Type B pancreatic cell (in vitro differentiated cells): ENCODE results near the gene TMEM44. TPM values are rescaled to one million over a fixed set of nuclear protein-coding genes. Genes with fewer than 3 reads are reported as not detected.

Source experiments
- DNase-seq: peaks from one replicate; pipeline ENCODE4 v3.0.0; 2021; ENCODE audit warnings: mixed read lengths; ENCODE audit not compliant: unreplicated experiment; ENCODE audit errors: extremely low spot score
- H3K27ac Mint-ChIP-seq: 2 replicates; pipeline ENCODE4 v1.8.0; 2021; ENCODE audit warnings: mild to moderate bottlenecking, mixed read lengths
- H3K27me3 Mint-ChIP-seq: 2 replicates; pipeline ENCODE4 v1.8.0; 2021; ENCODE audit warnings: mixed read lengths
- H3K36me3 Mint-ChIP-seq: 2 replicates; pipeline ENCODE4 v1.8.0; 2021; ENCODE audit warnings: mixed read lengths
- H3K4me1 Mint-ChIP-seq: one replicate; pipeline ENCODE4 v1.8.0; 2021; ENCODE audit warnings: mixed read lengths; ENCODE audit not compliant: unreplicated experiment
- H3K4me3 Mint-ChIP-seq: 2 replicates; pipeline ENCODE4 v1.8.0; 2021; ENCODE audit warnings: mild to moderate bottlenecking, mixed read lengths
- H3K9me3 Mint-ChIP-seq: 2 replicates; pipeline ENCODE4 v1.8.0; 2021; ENCODE audit warnings: mixed read lengths
- CTCF ChIP-seq: fragments of 200-600 bp; sonication (generic); conservative IDR thresholded peaks from 2 replicates; pipeline ENCODE4 v1.5.0; 2021; ENCODE audit warnings: antibody characterized with exemption, mild to moderate bottlenecking
- total RNA-seq: library from RNA; stranded (reverse); gene quantifications from 2 replicates; pipeline ENCODE4 v1.2.1, GENCODE V29; 2021; ENCODE audit warnings: low replicate concordance

TMEM44 gene
- total RNA-seq, 1 donor from 2014 or later: 22.8 TPM

GRCh38 chr3:194570898-194571297 is 62.3 kb downstream of the TMEM44 start:
- Mint-ChIP-seq H3K9me3 (no peaks in the 10 kb centered on the region), H3K4me1 (peaks cover 39% of the 10 kb centered on the region), H3K4me3 (no peak overlapping the region), H3K27ac (no peak overlapping the region), H3K36me3 (no peaks in the 10 kb centered on the region), H3K27me3 (peaks cover 18% of the 10 kb centered on the region)
- DNase-seq: no peak
- TF ChIP-seq CTCF: no peak

- H3K4me1 Mint-ChIP-seq: peaks cover 37% of the 10 kb centered on the region
- H3K4me3 Mint-ChIP-seq: no peak overlapping the region
These were observed 63.0 kb downstream of the TMEM44 start for GRCh38 chr3:194570235-194570634.

GRCh38 chr3:194569252-194569651 is 64.0 kb downstream of the TMEM44 start:
- Mint-ChIP-seq H3K4me1 (peaks cover 29% of the 10 kb centered on the region), H3K36me3 (no peaks in the 10 kb centered on the region), H3K27ac (no peak overlapping the region), H3K4me3 (no peak overlapping the region), H3K27me3 (peaks cover 18% of the 10 kb centered on the region), H3K9me3 (no peaks in the 10 kb centered on the region)
- no peak for TF ChIP-seq CTCF
- DNase-seq: no peak

More at GRCh38 chr3:194570235-194570634, 63.0 kb downstream of the TMEM44 start:
- Mint-ChIP-seq H3K27ac (no peak overlapping the region), H3K36me3 (no peaks in the 10 kb centered on the region), H3K9me3 (no peaks in the 10 kb centered on the region), H3K27me3 (peaks cover 18% of the 10 kb centered on the region)
- no peak for DNase-seq
- no peak for TF ChIP-seq CTCF

- Mint-ChIP-seq H3K36me3 (no peaks in the 10 kb centered on the region), H3K4me1 (peaks cover 6% of the 10 kb centered on the region), H3K4me3 (no peak overlapping the region), H3K27me3 (peaks cover under 1% of the 10 kb centered on the region), H3K9me3 (no peaks in the 10 kb centered on the region), H3K27ac (no peak overlapping the region)
- TF ChIP-seq CTCF: no peak
- DNase-seq: no peak
These were observed 67.5 kb downstream of the TMEM44 start for GRCh38 chr3:194565597-194566190.

- no peaks in the 10 kb centered on the region for H3K4me1 Mint-ChIP-seq
- no peak for TF ChIP-seq CTCF
- no peak overlapping the region for H3K27ac Mint-ChIP-seq
- no peaks in the 10 kb centered on the region for H3K36me3 Mint-ChIP-seq
- no peak overlapping the region for H3K4me3 Mint-ChIP-seq
- no peaks in the 10 kb centered on the region for H3K9me3 Mint-ChIP-seq
- H3K27me3 Mint-ChIP-seq: no peaks in the 10 kb centered on the region
- DNase-seq: no peak
These were observed 70.2 kb downstream of the TMEM44 start for GRCh38 chr3:194562986-194563385.
